Measurements from ENCODE around the gene ENPP1.

DNA sequence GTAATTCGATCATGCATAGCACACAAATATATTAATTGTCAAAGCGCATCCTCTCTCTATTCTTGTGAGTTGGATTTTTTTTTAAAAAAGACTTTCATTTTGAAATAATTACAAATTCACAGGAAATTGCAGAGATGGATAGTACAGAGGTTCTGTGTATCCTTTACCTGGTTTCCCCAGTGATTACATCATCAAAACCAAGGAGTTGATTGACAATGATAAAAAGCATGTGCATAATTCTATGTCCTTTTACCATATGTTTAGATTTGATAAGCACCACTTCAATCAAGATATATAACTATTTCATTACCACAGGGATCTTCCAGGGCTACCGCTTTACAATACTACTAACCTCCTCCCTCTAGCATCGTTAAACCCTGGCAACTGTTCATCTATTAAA, 103.1 kb downstream of the ENPP1 start:
- TF ChIP-seq, protein P1, sequence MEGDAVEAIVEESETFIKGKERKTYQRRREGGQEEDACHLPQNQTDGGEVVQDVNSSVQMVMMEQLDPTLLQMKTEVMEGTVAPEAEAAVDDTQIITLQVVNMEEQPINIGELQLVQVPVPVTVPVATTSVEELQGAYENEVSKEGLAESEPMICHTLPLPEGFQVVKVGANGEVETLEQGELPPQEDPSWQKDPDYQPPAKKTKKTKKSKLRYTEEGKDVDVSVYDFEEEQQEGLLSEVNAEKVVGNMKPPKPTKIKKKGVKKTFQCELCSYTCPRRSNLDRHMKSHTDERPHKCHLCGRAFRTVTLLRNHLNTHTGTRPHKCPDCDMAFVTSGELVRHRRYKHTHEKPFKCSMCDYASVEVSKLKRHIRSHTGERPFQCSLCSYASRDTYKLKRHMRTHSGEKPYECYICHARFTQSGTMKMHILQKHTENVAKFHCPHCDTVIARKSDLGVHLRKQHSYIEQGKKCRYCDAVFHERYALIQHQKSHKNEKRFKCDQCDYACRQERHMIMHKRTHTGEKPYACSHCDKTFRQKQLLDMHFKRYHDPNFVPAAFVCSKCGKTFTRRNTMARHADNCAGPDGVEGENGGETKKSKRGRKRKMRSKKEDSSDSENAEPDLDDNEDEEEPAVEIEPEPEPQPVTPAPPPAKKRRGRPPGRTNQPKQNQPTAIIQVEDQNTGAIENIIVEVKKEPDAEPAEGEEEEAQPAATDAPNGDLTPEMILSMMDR (IDR thresholded peaks at IDR 0.05; ENCODE audit: low read depth, low read length, poor library complexity, severe bottlenecking): no peak
- TF ChIP-seq EZH2phosphoT487 (IDR thresholded peaks at IDR 0.05; ENCODE audit: borderline replicate concordance, low read length): no peak

Data from DOHH2 (cell line).